PFSK-1 (cell line): Measurements from ENCODE around the gene RARA.

Source experiments
- FOXP2 ChIP-seq: optimal IDR thresholded peaks from 2 replicates; pipeline ENCODE3; 2011; ENCODE audit warnings: borderline replicate concordance, control low read depth, inconsistent platforms; ENCODE audit not compliant: insufficient read depth; ENCODE audit errors: extremely low read length, extremely low read depth
- POLR2AphosphoS5 ChIP-seq: IDR thresholded peaks from 2 replicates; pipeline ENCODE4 v1.6.1; 2012; ENCODE audit warnings: low read depth, mild to moderate bottlenecking, control low read depth, low read length, moderate library complexity
- REST ChIP-seq, 2 experiments: IDR thresholded peaks; 2 replicates each; pipeline versions ENCODE4 v1.6.1 to v1.8.0; 2011 to 2012; ENCODE audit warnings: low read depth in 2 of 2, low read length in 2 of 2, control low read depth in 1 of 2, inconsistent platforms in 1 of 2, mild to moderate bottlenecking in 1 of 2, moderate library complexity in 1 of 2; ENCODE audit not compliant: insufficient read depth in 1 of 2
- SIN3A ChIP-seq: IDR thresholded peaks from 2 replicates; pipeline ENCODE4 v1.6.1; 2012; ENCODE audit warnings: mild to moderate bottlenecking, low read length, moderate library complexity, borderline replicate concordance; ENCODE audit not compliant: insufficient read depth
- TAF1 ChIP-seq: IDR thresholded peaks from 2 replicates; pipeline ENCODE4 v1.6.1; 2012; ENCODE audit warnings: low read length, control low read depth, borderline replicate concordance; ENCODE audit not compliant: insufficient read depth

The RARA gene

GRCh38 chr17:40335620-40336019, 26.6 kb downstream of the RARA start:
- TF ChIP-seq TAF1 (no peak), FOXP2 (no peak), REST (IDR thresholded peaks at IDR 0.05; ENCODE audit: insufficient read depth in 1 of 2, low read depth in 2 of 2, low read length in 2 of 2) (no peak), POLR2AphosphoS5 (no peak), SIN3A (no peak)

GRCh38 chr17:40337351-40337750, 28.4 kb downstream of the RARA start:
- no peak for TF ChIP-seq SIN3A
- TF ChIP-seq POLR2AphosphoS5 = no peak
- no peak for TF ChIP-seq REST (IDR thresholded peaks at IDR 0.05; ENCODE audit: insufficient read depth in 1 of 2, low read depth in 2 of 2, low read length in 2 of 2)
- no peak for TF ChIP-seq TAF1
- TF ChIP-seq FOXP2 = no peak

GRCh38 chr17:40338058-40338457, 29.1 kb downstream of the RARA start:
- TF ChIP-seq FOXP2 (no peak), TAF1 (no peak)

GRCh38 chr17:40338941-40339649, 30.1 kb downstream of the RARA start:
- TF ChIP-seq REST (IDR thresholded peaks at IDR 0.05; ENCODE audit: insufficient read depth in 1 of 2, low read depth in 2 of 2, low read length in 2 of 2) = no peak
- no peak for TF ChIP-seq TAF1

- TF ChIP-seq TAF1 (no peak), SIN3A (no peak), POLR2AphosphoS5 (no peak), REST (IDR thresholded peaks at IDR 0.05; ENCODE audit: insufficient read depth in 1 of 2, low read depth in 2 of 2, low read length in 2 of 2) (no peak), FOXP2 (no peak)
Measured at GRCh38 chr17:40340327-40340726, 31.3 kb downstream of the RARA start.
